HG03280 (cell line): ENCODE measurements around the gene SPIN4.
"Not testable (repeated sequence)": the region's sequence is repeated elsewhere in the genome, so short reads cannot be mapped to it uniquely, and the experiment has no call there.

ENCODE experiments used
- ATAC-seq: cut with Tn5 transposase; IDR thresholded peaks from one replicate; pipeline ENCODE4 v1.9.1; 2021; ENCODE audit warnings: mild to moderate bottlenecking, moderate library complexity; ENCODE audit not compliant: unreplicated experiment

SPIN4 gene

DNA sequence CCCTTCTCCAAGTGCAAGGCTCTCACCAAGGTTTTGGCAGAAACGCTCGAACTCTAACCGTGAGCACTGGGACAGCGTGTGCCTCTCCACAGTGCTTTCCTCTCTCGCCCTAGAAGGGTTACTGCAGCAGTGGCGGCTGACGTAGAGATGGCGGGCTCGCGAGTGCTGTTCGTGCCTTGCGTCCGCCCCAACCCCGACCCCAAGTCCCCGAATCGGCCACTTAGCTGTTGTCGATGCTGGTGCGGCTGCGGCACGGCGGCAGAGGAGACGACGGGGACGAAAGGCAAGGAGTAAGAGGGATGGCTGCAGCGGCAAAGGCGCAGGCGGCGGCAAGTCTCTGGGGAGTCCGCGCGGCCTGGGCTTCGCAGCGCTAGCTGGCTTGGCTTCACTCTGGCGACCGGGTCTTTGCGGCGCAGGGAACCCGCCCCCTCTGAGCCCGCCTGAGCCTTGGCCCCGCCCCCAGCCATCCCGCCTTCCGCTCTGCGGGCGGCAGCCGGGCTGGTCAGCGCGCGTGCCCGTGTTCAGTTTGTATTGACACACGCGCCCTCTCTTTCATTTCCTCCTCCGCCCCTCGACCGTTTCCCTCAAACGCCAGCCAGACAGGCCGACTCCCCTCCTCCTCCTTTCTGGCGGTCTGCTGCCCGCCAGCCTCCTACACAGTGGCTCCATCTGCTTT lies at the start of gene SPIN4:
Gene SPIN4, minus strand, starts transcription at position 392 of the 676 bp plus-strand sequence. CDS start 513 bp downstream, outside the sequence.
- ATAC-seq, result peak; percentile 94

DNA sequence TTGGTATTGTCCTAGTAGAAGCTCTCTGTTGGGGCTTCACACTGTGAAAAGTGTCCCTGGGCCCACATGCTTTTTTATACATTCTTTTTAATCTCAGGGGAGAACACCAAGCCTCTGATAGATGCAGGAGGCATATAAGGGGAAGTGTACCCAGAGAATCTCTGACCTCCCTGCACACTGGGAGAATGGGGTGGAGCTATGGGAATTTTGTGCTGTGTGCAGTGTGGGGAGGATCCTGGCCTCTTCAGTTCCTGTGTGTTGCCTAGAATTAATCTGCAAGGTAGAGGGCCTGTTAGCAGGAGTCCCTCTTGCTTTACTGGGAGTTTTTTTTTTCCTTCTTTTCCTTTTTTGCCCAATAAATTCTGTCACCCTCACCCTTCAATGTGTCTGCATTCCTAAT lies 49.2 kb upstream of the SPIN4 start:
- no peak for ATAC-seq

DNA sequence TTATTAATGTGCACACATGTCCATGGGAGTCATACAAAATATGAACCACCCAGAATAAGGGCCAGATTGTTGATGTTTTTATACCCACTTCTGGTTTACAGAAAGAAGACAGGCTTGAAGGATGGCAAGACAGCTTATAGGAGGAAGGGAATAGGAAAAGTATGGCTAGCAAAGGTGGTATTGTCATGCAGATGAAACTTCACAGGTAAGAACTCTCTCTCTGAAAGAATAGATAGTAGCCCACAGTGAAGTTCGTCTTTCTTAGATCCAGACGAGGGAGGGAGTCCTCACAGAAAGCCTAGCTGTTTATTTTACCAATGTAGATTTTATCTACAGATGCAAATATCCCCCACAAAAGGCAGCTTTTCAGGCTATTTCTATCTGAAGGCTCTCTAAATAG lies 43.7 kb upstream of the SPIN4 start:
- no peak for ATAC-seq

DNA sequence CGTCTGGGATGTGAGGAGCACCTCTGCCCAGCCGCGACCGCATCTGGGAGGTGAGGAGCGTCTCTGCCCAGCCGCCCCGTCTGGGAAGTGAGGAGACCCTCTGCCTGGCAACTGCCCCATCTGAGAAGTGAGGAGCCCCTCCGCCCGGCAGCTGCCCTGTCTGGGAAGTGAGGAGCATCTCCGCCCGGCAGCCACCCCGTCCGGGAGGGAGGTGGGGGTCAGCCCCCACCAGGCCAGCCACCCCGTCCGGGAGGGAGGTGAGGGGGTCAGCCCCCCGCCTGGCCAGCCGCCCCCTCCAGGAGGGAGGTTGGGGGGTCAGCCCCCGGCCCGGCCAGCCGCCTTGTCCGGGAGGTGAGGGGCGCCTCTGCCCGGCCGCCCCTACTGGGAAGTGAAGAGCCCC lies 42.0 kb upstream of the SPIN4 start:
- not testable (repeated sequence) for ATAC-seq

DNA sequence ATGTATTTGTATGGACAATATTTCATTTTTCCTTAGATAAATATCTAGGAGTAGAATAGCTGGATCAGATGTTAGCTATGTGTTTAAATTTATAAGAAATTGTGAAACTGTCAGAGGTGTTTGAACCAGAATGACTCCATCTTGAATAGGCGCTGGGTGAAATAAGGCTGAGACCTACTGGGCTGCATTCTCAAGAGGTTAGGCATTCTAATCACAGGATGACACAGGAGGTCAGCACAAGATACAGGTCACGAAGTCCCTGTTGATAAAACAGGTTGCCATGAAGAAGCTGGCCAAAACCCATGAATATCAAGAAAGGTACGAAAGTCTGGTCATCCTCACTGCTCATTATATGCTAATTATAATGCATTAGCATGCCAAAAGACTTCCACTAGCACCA lies 36.3 kb upstream of the SPIN4 start:
- no peak for ATAC-seq

DNA sequence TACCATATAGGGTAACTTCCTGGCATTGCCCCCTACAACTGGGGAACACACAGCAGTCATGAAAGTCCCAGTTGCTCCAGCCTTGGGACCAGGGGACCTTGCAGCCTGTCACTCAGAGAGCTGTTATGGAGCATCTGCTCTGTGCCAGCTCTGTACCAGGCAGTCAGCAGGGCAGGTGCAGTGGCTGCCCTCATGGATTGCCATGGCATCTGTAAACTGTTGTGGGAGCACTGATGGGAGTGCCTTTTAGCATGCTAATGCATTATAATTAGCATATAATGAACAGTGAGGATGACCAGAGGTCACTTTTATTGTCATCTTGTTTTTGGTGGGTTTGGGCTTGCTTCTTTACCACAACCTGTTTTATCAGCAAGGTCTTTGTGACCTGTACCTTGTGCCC lies 33.1 kb upstream of the SPIN4 start:
- not testable (repeated sequence) for ATAC-seq

DNA sequence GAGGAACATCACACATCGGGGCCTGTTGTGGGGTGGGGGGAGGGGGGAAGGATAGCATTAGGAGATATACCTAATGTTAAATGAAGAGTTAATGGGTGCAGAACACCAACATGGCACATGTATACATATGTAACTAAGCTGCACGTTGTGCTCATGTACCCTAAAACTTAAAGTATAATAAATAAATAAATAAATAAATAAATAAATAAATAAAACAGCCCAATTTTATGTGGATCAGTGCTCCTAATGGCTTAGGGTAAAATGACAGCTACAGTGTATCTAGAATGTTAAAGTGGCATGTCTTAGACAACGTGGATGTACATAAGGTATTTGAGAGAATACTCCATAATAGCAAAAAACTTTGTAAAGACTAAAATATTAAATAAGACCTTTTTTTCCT lies 21.9 kb upstream of the SPIN4 start:
- ATAC-seq, result not testable (repeated sequence)

DNA sequence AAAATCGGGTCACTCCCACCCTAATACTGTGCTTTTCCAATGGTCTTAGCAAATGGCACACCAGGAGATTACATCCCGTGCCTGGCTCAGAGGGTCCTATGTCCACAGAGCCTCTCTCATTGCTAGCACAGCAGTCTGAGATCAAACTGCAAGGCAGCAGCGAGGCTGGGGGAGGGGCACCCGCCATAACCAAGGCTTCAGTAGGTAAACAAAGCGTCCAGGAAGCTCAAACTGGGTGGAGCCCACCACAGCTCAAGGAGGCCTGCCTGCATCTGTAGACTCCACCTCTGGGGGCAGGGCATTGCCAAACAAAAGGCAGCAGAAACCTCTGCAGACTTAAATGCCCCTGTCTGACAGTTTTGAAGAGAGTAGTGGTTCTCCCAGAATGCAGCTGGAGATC lies 16.6 kb upstream of the SPIN4 start:
- not testable (repeated sequence) for ATAC-seq

DNA sequence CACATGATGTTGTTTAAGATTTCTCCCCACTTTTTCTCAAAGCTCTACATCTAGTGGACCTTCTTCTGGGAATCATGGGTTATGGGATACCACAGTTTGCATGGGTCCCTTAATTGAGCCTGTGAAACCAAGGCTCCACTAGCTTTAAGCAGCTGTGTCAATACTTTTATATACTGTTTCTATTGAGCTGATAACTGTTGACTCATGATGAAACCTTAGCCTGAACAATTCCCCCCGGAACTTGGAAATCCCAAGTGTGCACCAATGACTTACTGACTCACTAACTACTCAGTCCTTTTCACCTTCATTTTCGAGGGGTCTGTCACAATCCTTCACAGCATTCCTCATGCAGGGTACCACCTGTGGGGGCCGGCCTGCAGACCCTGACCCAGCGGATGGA lies 12.7 kb upstream of the SPIN4 start:
- ATAC-seq, result no peak

DNA sequence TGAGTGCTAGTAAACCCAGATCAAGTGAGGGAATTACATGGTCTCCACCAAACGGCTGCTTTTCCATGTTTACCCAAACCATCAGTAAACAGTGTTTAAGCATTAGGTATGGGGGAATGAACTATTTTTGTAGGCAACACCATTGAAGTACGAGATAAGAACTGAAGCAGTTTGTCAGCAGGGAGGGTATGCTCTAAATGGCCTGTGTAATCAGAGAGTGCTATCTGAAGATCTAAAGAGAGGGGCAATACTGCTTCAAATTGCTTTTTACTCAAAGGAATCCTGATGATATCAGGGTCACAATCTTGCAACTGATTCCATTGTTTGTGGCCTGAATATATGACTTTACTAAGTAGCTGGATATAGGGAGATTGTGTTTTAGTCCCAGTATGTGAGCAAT lies 10.4 kb upstream of the SPIN4 start:
- ATAC-seq, result no peak

DNA sequence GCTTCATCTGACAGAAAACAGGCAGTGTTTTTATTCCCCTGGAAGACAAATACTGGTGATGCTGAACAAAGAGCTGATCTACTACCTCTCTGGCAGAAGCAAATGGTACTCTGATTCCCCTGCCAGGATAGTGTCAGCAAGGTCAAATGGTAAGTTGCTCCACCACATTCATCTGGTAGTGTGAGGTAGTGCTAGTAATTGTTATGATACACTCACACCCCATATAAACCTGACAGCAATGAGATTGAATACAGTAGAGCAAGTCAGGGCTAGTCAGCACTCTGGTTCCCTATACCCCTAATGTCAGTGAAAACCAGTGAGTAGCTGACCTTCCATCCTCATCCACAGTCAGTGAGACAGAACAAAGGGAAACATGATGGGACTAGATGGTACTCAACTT lies 3.4 kb upstream of the SPIN4 start:
- ATAC-seq, result no peak

DNA sequence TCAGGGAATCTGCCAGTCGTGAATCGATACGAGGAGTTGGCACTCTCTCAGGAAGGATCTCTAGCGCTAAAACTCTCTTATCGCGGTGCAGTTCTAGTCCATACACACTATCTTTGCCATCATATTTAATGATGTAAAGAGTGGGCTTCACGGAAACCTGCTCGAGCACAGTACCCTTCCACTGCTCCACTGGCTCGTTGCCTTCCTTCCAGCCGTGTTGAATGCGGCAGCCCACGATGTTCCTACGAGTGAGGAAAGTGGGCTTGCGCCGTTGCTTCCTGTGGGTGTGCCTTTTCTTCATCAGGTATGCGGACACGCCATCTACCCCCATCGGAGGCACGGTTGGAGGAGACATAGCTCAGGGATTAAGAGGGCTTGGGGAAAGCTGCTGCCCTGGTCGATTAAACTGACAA lies 661 bp downstream of the SPIN4 start:
- ATAC-seq, result peak; percentile 37

DNA sequence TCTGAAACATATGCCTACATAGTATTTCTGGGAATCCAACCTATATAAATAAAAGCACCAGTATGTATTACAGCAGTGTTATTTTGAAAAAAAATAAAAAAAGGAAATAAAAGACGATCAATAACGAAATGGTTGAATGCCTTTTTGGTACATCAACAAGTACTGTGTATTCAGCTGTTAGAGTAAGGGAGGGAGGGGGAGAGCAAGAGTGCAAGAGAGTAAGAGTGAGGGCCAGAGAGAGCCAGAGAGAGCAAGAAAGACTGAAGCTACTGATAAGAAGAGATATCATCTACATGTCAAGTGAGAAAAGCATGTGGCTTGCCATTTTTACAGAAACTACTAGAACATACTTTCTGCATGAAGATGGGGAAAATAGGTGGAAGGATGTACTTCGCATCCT lies 1.8 kb downstream of the SPIN4 start:
- ATAC-seq, result no peak

DNA sequence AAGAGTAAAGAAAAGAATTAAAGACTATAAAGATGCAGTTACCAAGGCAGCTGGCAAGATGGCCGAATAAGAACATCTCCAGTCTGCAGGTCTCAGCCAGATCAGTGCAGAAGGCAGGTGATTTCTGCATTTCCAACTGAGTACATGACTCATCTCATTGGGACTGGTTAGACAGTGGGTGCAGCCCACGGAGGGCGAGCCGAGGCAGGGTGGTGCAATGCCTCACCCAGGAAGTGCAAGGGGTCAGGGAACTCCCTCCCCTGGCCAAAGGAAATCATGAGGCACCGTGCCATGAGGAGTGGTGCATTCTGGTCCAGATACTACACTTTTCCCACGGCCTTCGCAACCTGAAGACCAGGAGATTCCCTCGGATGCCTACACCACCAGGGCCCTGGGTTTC lies 20.5 kb downstream of the SPIN4 start:
- no peak for ATAC-seq

DNA sequence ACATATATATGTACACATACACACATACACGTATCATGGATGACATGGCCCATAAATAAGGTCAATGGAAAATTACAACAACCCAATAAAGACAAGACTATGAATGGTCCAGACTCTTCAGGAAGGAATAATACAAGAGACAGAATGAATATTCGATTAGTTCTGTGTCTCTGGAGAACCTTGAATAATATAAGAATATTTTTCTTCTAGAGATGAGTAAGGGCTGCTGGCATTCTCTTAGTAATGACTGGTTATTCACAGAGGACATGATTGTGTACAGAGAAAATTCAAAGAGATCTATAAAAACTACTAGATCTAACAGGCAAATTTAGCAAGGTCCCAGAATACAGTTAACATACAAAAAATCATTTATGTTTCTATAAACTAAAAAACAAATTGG lies 23.3 kb downstream of the SPIN4 start:
- no peak for ATAC-seq

DNA sequence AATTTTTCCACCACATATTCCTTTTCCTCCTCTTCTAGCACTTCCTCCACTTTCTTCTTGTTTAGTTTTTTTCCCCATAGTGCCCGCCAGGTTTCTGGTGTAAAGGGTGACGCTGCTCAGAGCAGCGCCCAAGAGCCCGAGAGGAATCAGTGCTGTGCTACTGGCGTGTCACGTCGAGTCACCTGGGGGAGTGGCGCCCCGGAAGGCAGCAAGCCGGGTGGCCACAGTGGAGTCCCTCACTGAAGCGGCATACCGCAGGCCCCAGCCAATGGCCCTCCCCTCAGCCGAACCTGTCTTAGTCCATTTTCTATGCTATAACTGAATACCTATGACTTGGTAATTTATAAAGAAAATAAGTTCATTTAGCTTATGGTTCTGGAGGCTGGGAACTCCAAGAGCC lies 51.5 kb downstream of the SPIN4 start:
- ATAC-seq, result no peak
